Measurements from ENCODE around the gene CHIA.

GRCh38 chr1:111253876-111254275 lies 36.8 kb upstream of the CHIA start:
- TF ChIP-seq CTCF (IDR thresholded peaks at IDR 0.05; ENCODE audit: low read depth, low read length) = no peak
- TF ChIP-seq EZH2phosphoT487 (IDR thresholded peaks at IDR 0.05; ENCODE audit: low read depth) = no peak
